DND-41 (cell line): ENCODE data around the gene SART1.

Experiments
- EZH2 ChIP-seq: IDR thresholded peaks from 3 replicates; pipeline ENCODE4 v1.6.1; 2012; ENCODE audit warnings: borderline replicate concordance, low read depth, mild to moderate bottlenecking, moderate library complexity, low read length, inconsistent platforms; ENCODE audit not compliant: severe bottlenecking
- TF ChIP-seq, protein P1 (sequence below): IDR thresholded peaks from 2 replicates; pipeline ENCODE4 v1.5.1; 2012; ENCODE audit warnings: borderline replicate concordance, low read length, moderate library complexity, mild to moderate bottlenecking; ENCODE audit not compliant: poor library complexity, severe bottlenecking; ENCODE audit errors: extremely low read depth

DNA sequence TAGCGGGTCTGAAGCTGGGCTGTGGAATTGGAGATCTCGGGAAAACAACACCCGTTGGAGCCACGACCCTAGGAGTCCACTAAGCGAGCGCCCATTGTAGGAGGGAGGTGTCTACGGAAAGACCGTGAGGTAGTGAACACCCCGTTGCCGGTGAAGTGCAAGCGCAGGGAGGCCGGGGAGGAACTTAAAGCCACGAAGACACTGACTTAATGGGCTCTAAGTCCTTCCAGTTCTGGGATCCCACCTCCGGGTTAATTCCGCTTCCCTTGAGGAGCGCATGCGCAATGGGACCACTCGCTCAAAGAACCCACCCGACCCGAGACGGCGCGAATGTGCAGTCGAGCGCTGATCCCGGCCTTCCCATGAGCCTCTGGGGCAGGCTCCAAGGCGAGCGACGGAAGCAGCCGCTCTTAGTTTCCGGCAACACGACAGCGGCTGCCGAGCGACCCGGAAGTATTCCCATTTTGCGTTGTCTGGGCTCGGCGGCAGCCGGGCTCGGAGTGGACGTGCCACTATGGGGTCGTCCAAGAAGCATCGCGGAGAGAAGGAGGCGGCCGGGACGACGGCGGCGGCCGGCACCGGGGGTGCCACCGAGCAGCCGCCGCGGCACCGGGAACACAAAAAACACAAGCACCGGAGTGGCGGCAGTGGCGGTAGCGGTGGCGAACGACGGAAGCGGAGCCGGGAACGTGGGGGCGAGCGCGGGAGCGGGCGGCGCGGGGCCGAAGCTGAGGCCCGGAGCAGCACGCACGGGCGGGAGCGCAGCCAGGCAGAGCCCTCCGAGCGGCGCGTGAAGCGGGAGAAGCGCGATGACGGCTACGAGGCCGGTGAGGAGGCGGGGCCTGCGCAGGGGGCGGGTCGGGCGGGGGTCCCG is at the start of gene SART1:
- TF ChIP-seq, protein P1, sequence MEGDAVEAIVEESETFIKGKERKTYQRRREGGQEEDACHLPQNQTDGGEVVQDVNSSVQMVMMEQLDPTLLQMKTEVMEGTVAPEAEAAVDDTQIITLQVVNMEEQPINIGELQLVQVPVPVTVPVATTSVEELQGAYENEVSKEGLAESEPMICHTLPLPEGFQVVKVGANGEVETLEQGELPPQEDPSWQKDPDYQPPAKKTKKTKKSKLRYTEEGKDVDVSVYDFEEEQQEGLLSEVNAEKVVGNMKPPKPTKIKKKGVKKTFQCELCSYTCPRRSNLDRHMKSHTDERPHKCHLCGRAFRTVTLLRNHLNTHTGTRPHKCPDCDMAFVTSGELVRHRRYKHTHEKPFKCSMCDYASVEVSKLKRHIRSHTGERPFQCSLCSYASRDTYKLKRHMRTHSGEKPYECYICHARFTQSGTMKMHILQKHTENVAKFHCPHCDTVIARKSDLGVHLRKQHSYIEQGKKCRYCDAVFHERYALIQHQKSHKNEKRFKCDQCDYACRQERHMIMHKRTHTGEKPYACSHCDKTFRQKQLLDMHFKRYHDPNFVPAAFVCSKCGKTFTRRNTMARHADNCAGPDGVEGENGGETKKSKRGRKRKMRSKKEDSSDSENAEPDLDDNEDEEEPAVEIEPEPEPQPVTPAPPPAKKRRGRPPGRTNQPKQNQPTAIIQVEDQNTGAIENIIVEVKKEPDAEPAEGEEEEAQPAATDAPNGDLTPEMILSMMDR: no peak
- TF ChIP-seq EZH2: no peak
